ENCODE measurements around the gene PTDSS2.
A peak's percentile ranks its signal among the peaks of the same experiment; 100 is the strongest.

PTDSS2 gene

DNA sequence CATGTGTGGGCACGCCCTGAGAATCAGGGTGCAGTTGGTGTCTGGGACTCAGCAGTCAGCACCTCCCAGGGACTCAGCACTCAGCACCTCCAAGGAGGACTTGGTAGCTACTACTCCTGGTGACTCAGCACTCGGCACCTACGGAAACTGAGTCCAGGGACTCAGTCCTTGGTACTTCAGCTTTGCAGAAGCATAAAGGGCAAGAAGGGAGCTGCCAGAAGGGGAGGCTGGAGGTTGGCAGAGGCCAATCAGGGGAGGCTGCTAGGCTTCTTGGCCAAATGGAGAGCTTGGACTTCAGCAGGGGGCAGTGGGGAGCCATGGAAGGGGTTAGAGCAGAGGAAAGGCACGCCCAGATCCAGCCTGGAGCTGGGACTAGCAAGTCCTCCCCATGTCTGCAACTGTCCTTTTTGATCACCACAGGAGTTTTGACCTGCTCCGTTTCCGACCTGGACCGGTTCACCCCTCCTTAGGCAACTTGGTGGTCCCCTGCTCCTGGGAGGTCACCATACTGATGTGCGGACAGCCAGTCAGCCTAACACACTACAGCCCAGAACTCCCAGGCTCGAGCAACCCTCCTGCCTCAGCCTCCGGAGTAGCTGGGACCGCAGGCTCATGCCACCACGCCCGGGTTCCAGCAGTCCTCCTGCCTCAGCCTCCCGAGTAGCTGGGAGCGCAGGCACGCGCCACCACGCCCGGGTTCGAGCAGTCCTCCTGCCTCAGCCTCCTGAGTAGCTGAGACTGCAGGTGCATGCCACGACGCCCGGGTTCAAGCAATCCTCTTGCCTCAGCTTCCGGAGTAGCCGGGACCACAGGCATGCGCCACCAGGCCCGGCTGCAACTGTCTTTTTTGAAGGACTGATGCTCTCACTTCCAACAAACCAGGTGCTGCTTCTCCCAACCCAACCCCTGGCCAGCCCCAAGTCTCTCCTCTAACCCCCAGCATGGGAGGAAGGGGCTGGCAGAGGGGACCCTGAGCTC is 9.7 kb upstream of the PTDSS2 start:
- DNase-seq (ENCODE audit: low read depth) = peak; percentile 38
- H3K4me3 ChIP-seq (ENCODE audit: low read depth, low read length) = no peak overlapping the region
- TF ChIP-seq, protein P1, sequence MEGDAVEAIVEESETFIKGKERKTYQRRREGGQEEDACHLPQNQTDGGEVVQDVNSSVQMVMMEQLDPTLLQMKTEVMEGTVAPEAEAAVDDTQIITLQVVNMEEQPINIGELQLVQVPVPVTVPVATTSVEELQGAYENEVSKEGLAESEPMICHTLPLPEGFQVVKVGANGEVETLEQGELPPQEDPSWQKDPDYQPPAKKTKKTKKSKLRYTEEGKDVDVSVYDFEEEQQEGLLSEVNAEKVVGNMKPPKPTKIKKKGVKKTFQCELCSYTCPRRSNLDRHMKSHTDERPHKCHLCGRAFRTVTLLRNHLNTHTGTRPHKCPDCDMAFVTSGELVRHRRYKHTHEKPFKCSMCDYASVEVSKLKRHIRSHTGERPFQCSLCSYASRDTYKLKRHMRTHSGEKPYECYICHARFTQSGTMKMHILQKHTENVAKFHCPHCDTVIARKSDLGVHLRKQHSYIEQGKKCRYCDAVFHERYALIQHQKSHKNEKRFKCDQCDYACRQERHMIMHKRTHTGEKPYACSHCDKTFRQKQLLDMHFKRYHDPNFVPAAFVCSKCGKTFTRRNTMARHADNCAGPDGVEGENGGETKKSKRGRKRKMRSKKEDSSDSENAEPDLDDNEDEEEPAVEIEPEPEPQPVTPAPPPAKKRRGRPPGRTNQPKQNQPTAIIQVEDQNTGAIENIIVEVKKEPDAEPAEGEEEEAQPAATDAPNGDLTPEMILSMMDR (IDR thresholded peaks at IDR 0.05; ENCODE audit: low read depth, low read length) = peak; percentile 6
- TF ChIP-seq MYC (IDR thresholded peaks at IDR 0.05; ENCODE audit: low read depth, low read length) = no peak
- TF ChIP-seq, protein P2, sequence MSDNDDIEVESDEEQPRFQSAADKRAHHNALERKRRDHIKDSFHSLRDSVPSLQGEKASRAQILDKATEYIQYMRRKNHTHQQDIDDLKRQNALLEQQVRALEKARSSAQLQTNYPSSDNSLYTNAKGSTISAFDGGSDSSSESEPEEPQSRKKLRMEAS (IDR thresholded peaks at IDR 0.05; ENCODE audit: low read depth, low read length) = no peak

DNA sequence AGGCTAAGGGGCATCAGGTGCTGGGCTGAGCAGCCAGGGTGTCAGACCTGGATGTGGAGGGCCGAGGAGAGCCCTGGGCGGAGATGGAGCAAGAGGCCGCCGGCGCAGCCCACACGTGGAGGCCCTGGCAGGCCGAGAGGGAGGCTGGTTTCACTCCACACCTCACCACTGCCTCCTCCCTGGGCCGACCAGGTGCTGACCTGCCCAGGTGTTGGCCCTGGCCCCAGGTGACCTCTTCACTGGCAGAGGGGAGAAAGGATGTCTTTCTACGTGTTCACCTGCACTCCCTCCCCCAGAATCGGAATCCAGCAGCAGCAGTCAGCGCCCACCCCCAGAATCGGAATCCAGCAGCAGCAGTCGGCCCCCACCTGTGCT is 9.0 kb upstream of the PTDSS2 start:
- no peak overlapping the region for H3K4me3 ChIP-seq (ENCODE audit: low read depth, low read length)
- TF ChIP-seq, protein P2 (IDR thresholded peaks at IDR 0.05; ENCODE audit: low read depth, low read length) = no peak
- TF ChIP-seq, protein P1 (IDR thresholded peaks at IDR 0.05; ENCODE audit: low read depth, low read length) = no peak
- TF ChIP-seq POLR2A (IDR thresholded peaks at IDR 0.05; ENCODE audit: extremely low read depth, insufficient read length) (no peak), MYC (IDR thresholded peaks at IDR 0.05; ENCODE audit: low read depth, low read length) (no peak)
- no peak for DNase-seq (ENCODE audit: low read depth)

DNA sequence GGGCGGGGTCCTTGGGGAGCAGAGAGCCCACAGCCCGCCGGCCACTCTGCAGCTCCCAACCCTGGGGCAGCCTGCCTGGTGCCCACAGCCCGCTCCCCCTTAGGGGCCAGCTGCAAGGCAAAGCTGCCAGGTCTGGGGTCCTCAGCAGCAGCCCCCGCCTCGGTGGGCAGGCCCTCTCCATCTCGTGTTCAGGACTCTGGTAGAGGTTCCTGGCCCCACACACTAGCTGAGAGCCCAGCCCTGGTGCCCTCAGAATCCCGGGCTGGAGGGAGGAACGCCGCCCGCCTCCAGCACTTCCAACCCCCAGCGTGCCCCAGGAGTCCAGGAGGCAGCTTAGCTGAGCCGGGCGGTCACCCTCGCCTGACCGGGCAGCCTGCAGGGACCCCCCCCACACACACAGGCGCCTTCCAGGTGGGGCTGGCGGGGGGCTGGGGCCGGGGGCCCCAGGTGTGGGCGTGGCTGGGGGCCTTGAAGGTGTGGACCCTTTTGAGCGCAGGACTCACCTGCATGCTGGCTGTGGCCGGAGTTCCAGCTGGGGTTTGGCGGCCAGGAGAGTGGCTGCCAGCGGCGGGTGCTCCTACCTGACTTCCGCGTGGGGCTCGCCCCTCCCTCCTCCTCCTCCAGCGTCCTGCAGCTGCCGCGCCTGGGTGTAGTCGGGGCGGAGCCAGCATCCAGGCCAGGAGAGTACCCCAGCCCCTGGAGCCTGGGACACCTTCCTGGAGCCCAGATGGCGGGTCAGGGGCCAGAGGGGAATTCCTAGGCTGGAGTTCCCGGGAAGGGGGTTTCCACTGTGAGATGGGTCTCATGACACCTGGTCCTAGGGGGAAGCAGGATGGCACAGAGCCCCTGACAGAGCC is 8.4 kb upstream of the PTDSS2 start, which contains the start of gene ANO9:
Gene ANO9 (minus strand): TSS at position 594 of the 857 bp plus-strand sequence. CDS start 85 bp downstream, at position 509.
- H3K4me3 ChIP-seq (ENCODE audit: low read depth, low read length) = no peak within 1 kb of the TSS
- DNase-seq (ENCODE audit: low read depth) = no peak
- TF ChIP-seq MYC (IDR thresholded peaks at IDR 0.05; ENCODE audit: low read depth, low read length) (no peak), POLR2A (IDR thresholded peaks at IDR 0.05; ENCODE audit: extremely low read depth, insufficient read length) (no peak)
- TF ChIP-seq, protein P2 (IDR thresholded peaks at IDR 0.05; ENCODE audit: low read depth, low read length) = no peak
- TF ChIP-seq, protein P1 (IDR thresholded peaks at IDR 0.05; ENCODE audit: low read depth, low read length) = no peak

DNA sequence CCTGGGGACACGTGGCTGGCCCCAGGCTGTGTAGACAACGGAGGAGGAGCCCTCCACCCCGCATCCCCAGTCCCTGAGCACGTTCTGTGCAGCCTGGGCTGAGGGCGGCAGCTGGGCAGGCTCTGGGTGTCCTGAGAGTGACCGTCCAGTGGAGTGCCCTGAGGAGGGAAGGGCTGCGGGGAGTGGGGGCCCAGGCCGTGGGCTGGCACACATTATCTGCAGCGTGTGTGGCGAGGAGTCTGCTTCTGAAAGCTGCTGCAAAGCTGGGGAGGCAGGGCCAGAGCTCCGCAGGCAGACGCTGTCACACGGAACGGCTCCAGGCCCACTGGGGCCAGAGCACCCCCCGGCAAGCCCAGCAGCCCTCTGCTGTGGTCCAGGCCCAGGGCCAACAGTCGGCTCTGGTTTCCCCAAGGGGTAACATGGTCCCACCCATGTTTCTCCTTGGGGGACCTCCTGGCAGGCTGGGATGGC is 7.4 kb upstream of the PTDSS2 start:
- TF ChIP-seq, protein P2 (IDR thresholded peaks at IDR 0.05; ENCODE audit: low read depth, low read length) = no peak
- TF ChIP-seq POLR2A (IDR thresholded peaks at IDR 0.05; ENCODE audit: extremely low read depth, insufficient read length) = no peak
- TF ChIP-seq, protein P1 (IDR thresholded peaks at IDR 0.05; ENCODE audit: low read depth, low read length) = no peak
- no peak overlapping the region for H3K4me3 ChIP-seq (ENCODE audit: low read depth, low read length)
- DNase-seq (ENCODE audit: low read depth) = no peak

DNA sequence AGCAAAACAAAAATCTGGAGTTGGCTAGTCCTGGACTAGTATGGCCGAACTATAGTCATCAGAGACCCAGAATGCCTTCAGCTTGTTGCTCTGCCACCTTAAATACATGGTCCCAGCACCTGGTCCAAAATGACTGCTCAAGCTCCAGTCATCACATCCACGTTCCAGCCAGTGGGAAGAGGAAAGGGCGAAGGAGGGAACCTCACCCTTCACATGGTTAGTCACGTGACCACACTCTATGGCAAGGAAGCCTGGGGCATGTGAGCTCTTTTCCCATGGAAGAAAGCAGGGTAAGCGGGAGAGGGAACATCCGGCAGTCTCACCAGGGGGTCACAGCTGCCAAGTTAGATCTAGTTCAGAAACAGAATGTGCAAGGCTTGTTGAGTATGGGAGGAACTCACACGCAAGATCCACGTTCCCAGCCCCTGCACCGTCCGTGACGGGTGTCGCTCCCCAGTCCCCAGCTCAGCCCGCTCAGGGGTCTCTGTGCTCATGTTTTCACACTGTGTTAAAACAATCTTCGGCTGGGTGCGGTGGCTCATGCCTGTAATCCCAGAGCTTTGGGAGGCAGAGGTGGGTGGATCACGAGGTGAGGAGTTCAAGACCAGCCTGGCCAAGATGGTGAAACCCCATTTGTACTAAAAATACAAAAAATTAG is 6.4 kb upstream of the PTDSS2 start:
- DNase-seq (ENCODE audit: low read depth) = no peak
- no peak overlapping the region for H3K4me3 ChIP-seq (ENCODE audit: low read depth, low read length)
- TF ChIP-seq, protein P2 (IDR thresholded peaks at IDR 0.05; ENCODE audit: low read depth, low read length) = no peak
- TF ChIP-seq, protein P1 (IDR thresholded peaks at IDR 0.05; ENCODE audit: low read depth, low read length) = no peak
- TF ChIP-seq MYC (IDR thresholded peaks at IDR 0.05; ENCODE audit: low read depth, low read length) (no peak), POLR2A (IDR thresholded peaks at IDR 0.05; ENCODE audit: extremely low read depth, insufficient read length) (no peak)

Data from NB4 (cell line).